Measurements from ENCODE around the gene DPP3. TPM values are rescaled to one million over a fixed set of nuclear protein-coding genes. Genes with fewer than 3 reads are reported as not detected.
A peak's percentile ranks its signal among the peaks of the same experiment; 100 is the strongest.

DPP3 gene

GRCh38 chr11:66555416-66555815 lies 75.2 kb downstream of the DPP3 start:
- Histone ChIP-seq H4K8ac (ENCODE audit: low read depth, low read length) (no peak overlapping the region), H3K36me3 (replicated peaks in 1 of 2; ENCODE audit: control insufficient read depth in 2 of 2, insufficient read depth in 2 of 2, low read length in 2 of 2) (peaks cover 0 to under 1% of the 10 kb centered on the region in 2 donors), H3K4ac (ENCODE audit: low read length) (no peak overlapping the region), H3K27me3 (ENCODE audit: control insufficient read depth in 3 of 3, insufficient read depth in 3 of 3, low read depth in 1 of 3, low read length in 3 of 3) (peaks cover 0 to 14% (median 0%) of the 10 kb centered on the region in 3 experiments), H3K23ac (ENCODE audit: low read depth, low read length, poor library complexity) (no peak overlapping the region), H3K18ac (ENCODE audit: low read length) (peak overlapping the region; percentile 64), H3K9ac (ENCODE audit: low read depth, low read length, poor library complexity) (no peak overlapping the region), H3K4me3 (ENCODE audit: low read length in 2 of 2) (peak overlapping the region in 1 of 2 donors; percentile 6), H3K4me1 (ENCODE audit: control insufficient read depth in 2 of 2, insufficient read depth in 1 of 2, low read depth in 1 of 2, low read length in 2 of 2) (peaks cover 0 to 4% of the 10 kb centered on the region in 2 donors), H3K14ac (ENCODE audit: low read length) (peak overlapping the region; percentile 71), H2BK12ac (ENCODE audit: low read length) (no peak overlapping the region), H3K79me1 (ENCODE audit: low read depth, low read length) (no peaks in the 10 kb centered on the region), H2AFZ (ENCODE audit: low read length) (no peak overlapping the region), H2AK5ac (ENCODE audit: low read depth, low read length) (no peak overlapping the region), H2BK120ac (ENCODE audit: low read depth, low read length) (no peak overlapping the region), H3K9me3 (replicated peaks in 1 of 2; ENCODE audit: control insufficient read depth in 2 of 2, insufficient read depth in 1 of 2, low read depth in 1 of 2, low read length in 2 of 2) (no peaks in the 10 kb centered on the region), H3K27ac (replicated peaks; ENCODE audit: low read length) (no peak overlapping the region), H2BK15ac (ENCODE audit: low read length) (peak overlapping the region; percentile 75), H2BK5ac (ENCODE audit: low read length) (peak overlapping the region; percentile 66), H4K91ac (ENCODE audit: low read depth, low read length, poor library complexity) (no peak overlapping the region), H3K4me2 (ENCODE audit: insufficient read depth, low read length, poor library complexity, severe bottlenecking) (no peak overlapping the region)
- WGBS, 2 donors (ENCODE audit: extremely low coverage in 2 of 2, insufficient read length in 2 of 2, insufficient replicate concordance in 1 of 2): no CpG with 5 or more reads among the region's 3 CpGs
- no peak for DNase-seq (ENCODE audit: low spot score)

- H2BK120ac ChIP-seq (ENCODE audit: low read depth, low read length): no peak overlapping the region
- H3K4me3 ChIP-seq (ENCODE audit: low read length in 2 of 2): no peak overlapping the region
- no peak overlapping the region for H3K4ac ChIP-seq (ENCODE audit: low read length)
- H3K4me1 ChIP-seq (ENCODE audit: control insufficient read depth in 2 of 2, insufficient read depth in 1 of 2, low read depth in 1 of 2, low read length in 2 of 2): peaks cover 0 to 4% of the 10 kb centered on the region in 2 donors
- no peak overlapping the region for H2BK12ac ChIP-seq (ENCODE audit: low read length)
- no peaks in the 10 kb centered on the region for H3K79me1 ChIP-seq (ENCODE audit: low read depth, low read length)
- peaks cover 0 to 1% of the 10 kb centered on the region in 2 donors for H3K36me3 ChIP-seq (replicated peaks in 1 of 2; ENCODE audit: control insufficient read depth in 2 of 2, insufficient read depth in 2 of 2, low read length in 2 of 2)
- H3K9ac ChIP-seq (ENCODE audit: low read depth, low read length, poor library complexity): no peak overlapping the region
- no peak overlapping the region for H4K8ac ChIP-seq (ENCODE audit: low read depth, low read length)
- no peak overlapping the region for H2AFZ ChIP-seq (ENCODE audit: low read length)
- H3K4me2 ChIP-seq (ENCODE audit: insufficient read depth, low read length, poor library complexity, severe bottlenecking): no peak overlapping the region
- peak overlapping the region; percentile 89 for H3K23ac ChIP-seq (ENCODE audit: low read depth, low read length, poor library complexity)
- no CpG with 5 or more reads among the region's 7 CpGs for WGBS, 2 donors (ENCODE audit: extremely low coverage in 2 of 2, insufficient read length in 2 of 2, insufficient replicate concordance in 1 of 2)
- peak overlapping the region; percentile 64 for H3K18ac ChIP-seq (ENCODE audit: low read length)
- H2AK5ac ChIP-seq (ENCODE audit: low read depth, low read length): no peak overlapping the region
- H3K27ac ChIP-seq (replicated peaks; ENCODE audit: low read length): no peak overlapping the region
- peaks cover 0 to 14% (median 0%) of the 10 kb centered on the region in 3 experiments for H3K27me3 ChIP-seq (ENCODE audit: control insufficient read depth in 3 of 3, insufficient read depth in 3 of 3, low read depth in 1 of 3, low read length in 3 of 3)
- H2BK15ac ChIP-seq (ENCODE audit: low read length): no peak overlapping the region
- peak overlapping the region; percentile 66 for H2BK5ac ChIP-seq (ENCODE audit: low read length)
- H3K14ac ChIP-seq (ENCODE audit: low read length): peak overlapping the region; percentile 71
- DNase-seq (ENCODE audit: low spot score): no peak
- H4K91ac ChIP-seq (ENCODE audit: low read depth, low read length, poor library complexity): no peak overlapping the region
- H3K9me3 ChIP-seq (replicated peaks in 1 of 2; ENCODE audit: control insufficient read depth in 2 of 2, insufficient read depth in 1 of 2, low read depth in 1 of 2, low read length in 2 of 2): no peaks in the 10 kb centered on the region
Observed at GRCh38 chr11:66556086-66556485, 75.9 kb downstream of the DPP3 start.

GRCh38 chr11:66557733-66558326 lies 77.6 kb downstream of the DPP3 start:
- Histone ChIP-seq H2BK120ac (ENCODE audit: low read depth, low read length) (no peak overlapping the region), H3K4me2 (ENCODE audit: insufficient read depth, low read length, poor library complexity, severe bottlenecking) (no peak overlapping the region), H3K79me1 (ENCODE audit: low read depth, low read length) (no peaks in the 10 kb centered on the region), H2BK12ac (ENCODE audit: low read length) (peak overlapping the region; percentile 16), H4K8ac (ENCODE audit: low read depth, low read length) (no peak overlapping the region), H2BK15ac (ENCODE audit: low read length) (no peak overlapping the region), H4K91ac (ENCODE audit: low read depth, low read length, poor library complexity) (no peak overlapping the region), H3K9ac (ENCODE audit: low read depth, low read length, poor library complexity) (peak overlapping the region; percentile 70), H2BK5ac (ENCODE audit: low read length) (peak overlapping the region; percentile 69), H3K14ac (ENCODE audit: low read length) (no peak overlapping the region), H2AFZ (ENCODE audit: low read length) (no peak overlapping the region), H3K4me1 (ENCODE audit: control insufficient read depth in 2 of 2, insufficient read depth in 1 of 2, low read depth in 1 of 2, low read length in 2 of 2) (no peaks in the 10 kb centered on the region), H3K36me3 (replicated peaks in 1 of 2; ENCODE audit: control insufficient read depth in 2 of 2, insufficient read depth in 2 of 2, low read length in 2 of 2) (peaks cover 0 to 4% of the 10 kb centered on the region in 2 donors), H3K18ac (ENCODE audit: low read length) (peak overlapping the region; percentile 51), H3K27me3 (ENCODE audit: control insufficient read depth in 3 of 3, insufficient read depth in 3 of 3, low read depth in 1 of 3, low read length in 3 of 3) (peaks cover 0 to 14% (median 0%) of the 10 kb centered on the region in 3 experiments), H3K4me3 (ENCODE audit: low read length in 2 of 2) (no peak overlapping the region), H2AK5ac (ENCODE audit: low read depth, low read length) (peak overlapping the region; percentile 50), H3K23ac (ENCODE audit: low read depth, low read length, poor library complexity) (peak overlapping the region; percentile 75), H3K4ac (ENCODE audit: low read length) (no peak overlapping the region), H3K9me3 (replicated peaks in 1 of 2; ENCODE audit: control insufficient read depth in 2 of 2, insufficient read depth in 1 of 2, low read depth in 1 of 2, low read length in 2 of 2) (no peaks in the 10 kb centered on the region), H3K27ac (replicated peaks; ENCODE audit: low read length) (no peak overlapping the region)
- no CpG with 5 or more reads among the region's 24 CpGs for WGBS, 2 donors (ENCODE audit: extremely low coverage in 2 of 2, insufficient read length in 2 of 2, insufficient replicate concordance in 1 of 2)
- no peak for DNase-seq (ENCODE audit: low spot score)

Small RNA genes within 50 kb of the gene (small RNA-seq; reads per million reads assigned to genes)
- not detected for gene RF00416 (ENCODE audit: insufficient read depth)
